GM18517 (cell line): ENCODE measurements around the gene ACP4.
"Not testable (repeated sequence)": the region's sequence is repeated elsewhere in the genome, so short reads cannot be mapped to it uniquely, and the experiment has no call there.

Experiments used
- ATAC-seq: cut with Tn5 transposase; IDR thresholded peaks from one replicate; pipeline ENCODE4 v1.9.1; 2021; ENCODE audit warnings: mild to moderate bottlenecking, moderate library complexity; ENCODE audit not compliant: unreplicated experiment

ACP4 gene, protein sequence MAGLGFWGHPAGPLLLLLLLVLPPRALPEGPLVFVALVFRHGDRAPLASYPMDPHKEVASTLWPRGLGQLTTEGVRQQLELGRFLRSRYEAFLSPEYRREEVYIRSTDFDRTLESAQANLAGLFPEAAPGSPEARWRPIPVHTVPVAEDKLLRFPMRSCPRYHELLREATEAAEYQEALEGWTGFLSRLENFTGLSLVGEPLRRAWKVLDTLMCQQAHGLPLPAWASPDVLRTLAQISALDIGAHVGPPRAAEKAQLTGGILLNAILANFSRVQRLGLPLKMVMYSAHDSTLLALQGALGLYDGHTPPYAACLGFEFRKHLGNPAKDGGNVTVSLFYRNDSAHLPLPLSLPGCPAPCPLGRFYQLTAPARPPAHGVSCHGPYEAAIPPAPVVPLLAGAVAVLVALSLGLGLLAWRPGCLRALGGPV

DNA sequence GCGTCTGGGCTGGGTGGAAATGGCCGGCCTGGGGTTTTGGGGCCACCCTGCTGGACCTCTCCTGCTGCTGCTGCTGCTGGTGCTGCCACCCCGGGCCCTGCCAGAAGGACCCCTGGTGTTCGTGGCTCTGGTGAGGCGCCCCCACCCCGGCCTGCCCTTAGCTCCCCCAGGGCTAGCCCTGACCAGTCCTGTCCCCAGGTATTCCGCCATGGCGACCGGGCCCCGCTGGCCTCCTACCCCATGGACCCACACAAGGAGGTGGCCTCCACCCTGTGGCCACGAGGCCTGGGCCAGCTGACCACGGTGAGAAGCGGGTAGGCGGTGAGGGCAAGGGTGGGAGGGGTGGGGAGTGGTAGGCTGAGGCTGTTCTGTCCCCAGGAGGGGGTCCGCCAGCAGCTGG is at the start of gene ACP4:
Gene ACP4, plus strand, starts transcription at position 20 of the 400 bp plus-strand sequence. Its CDS starts 0 bp downstream, at position 20.
- ATAC-seq = no peak

DNA sequence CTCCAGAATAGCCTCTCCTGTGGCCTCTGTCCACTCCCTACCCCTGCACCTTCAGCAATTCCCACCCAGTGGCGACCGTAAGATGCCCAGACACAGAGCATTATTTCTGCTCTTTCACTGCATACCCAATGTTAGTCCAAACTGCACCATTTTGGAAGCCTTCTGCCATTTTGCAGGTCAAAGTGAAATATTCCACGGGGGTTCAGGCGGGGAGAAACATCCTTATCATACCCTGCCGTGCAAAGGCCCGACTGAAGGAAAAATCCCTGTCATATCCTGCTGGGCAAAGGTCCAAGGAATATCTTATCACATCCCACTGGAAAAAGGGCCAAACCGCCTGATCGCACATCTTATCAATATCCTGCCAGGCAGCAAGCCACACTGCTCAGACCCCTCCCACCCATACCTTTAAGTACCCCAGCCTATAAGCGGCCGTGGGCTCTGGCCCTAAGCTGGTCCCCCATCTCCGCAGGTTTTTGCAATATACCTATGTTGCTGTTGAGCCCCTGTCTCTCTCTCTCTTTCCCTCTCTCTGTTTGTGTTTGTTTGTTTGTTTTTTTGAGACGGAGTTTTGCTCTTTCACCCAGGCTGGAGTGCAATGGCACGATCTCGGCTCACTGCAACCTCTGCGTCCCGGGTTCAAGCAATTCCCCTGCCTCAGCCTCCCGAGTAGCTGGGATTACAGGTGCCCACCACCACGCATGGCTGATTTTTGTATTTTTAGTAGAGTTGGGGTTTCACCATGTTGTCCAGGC is 48.9 kb upstream of the ACP4 start:
- no peak for ATAC-seq

DNA sequence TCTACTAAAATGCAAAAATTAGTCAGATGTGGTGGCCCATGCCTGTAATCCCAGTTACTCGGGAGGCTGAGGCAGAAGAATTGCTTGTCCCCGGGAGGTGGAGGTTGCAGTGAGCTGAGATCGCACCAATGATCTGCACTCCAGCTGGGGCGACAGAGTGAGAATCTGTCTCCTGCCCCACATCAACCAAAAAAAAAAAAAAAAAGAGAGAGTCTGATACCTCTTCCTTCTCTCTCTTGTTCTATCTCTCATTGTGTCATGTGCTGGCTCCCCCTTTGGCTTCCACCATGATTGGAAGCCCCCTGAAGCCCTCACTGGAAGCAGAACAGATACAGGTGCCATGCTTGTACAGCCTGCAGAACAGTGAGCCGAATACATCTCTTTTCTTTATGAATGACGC is 46.7 kb upstream of the ACP4 start:
- ATAC-seq = no peak

DNA sequence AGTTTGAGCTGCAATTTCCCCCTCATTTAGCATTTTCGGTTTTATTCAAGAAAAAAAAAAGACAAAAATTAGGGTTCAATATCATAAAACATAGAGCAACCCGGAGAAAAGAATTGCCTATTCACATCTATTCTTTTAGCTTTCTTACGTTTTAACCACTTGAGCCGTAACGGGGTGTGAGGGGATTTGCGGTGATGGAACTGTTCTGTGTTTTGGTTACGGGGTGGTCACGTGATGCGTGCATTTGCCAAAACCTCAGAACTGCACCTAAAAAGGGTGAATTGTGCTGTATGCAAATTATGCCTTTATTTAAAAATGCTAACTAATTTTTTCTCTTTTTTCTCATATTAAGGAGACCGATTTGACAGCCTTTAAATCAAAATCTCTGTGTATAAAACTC is 45.0 kb upstream of the ACP4 start:
- ATAC-seq = no peak

DNA sequence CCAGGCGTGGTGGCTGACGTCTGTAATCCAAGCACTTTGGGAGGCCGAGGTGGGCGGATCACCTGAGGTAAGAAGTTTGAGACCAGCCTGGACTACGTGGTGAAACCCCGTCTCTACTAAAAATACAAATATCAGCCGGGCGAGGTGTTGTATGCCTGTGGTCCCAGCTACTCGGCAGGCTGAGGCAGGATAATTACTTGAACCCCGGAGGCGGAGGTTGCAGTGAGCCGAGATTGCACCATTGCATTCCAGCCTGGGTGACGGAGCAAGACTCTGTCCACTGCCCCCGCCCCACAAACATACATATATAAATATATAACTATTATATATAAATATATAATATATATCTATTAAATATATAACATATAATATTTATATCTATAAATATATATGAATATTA is 43.1 kb upstream of the ACP4 start:
- not testable (repeated sequence) for ATAC-seq

DNA sequence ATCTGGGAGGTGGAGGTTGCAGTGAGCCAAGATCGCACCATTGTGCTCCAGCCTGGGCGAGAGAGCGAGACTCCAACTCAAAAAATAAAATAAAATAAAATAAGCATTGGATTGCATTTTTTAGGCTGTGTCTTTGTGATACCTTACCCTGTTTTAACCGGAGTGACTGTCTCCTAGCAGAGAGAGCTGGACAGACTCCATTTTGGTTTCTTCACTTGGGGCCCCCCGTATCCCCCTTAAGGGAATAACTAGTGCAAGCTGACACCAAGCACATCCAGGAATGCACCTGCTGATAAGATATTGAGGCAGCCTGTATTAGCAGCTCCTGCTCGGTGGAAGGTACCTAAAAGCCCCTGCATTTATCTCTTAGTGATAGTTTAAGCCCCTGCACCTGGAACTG is 40.7 kb upstream of the ACP4 start:
- ATAC-seq = no peak

DNA sequence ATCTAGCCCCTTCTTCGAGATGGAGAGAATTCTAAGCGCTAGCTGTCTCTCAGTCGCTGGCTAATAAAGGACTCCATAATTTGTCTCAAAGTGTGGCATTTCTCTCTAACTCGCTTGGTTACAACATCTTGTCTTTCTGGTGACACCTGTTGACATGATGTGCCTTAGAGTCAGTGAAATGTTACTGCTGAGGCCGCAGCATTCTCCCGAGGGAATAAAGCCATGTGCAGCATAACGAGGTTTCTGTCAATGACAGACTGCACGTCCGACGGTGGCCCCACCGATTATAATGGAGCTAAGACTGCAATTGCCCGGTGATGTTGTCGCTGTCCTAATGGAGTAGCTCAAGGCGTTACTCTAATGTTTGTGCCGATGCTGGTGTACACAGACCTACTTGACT is 40.2 kb upstream of the ACP4 start:
- ATAC-seq = no peak

DNA sequence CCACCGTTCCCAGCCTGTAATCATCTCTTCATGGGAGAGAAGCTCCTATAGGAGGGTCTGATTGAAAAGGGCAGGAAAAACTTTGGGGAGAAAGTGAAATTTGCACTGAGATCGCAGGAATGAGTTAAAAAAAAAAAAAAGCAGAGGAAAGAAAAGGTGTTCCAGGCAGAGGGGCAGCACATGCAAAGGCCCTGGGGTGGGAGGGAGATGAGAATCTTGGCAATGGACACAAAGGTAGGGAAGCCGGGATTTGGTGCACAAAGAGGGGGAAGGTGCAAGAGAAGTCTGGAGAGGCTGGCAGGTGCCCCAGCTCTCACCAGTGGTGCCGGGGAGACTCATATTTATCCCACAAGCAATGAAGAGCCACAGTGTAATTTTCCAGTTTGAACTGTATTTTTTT is 36.3 kb upstream of the ACP4 start:
- no peak for ATAC-seq

DNA sequence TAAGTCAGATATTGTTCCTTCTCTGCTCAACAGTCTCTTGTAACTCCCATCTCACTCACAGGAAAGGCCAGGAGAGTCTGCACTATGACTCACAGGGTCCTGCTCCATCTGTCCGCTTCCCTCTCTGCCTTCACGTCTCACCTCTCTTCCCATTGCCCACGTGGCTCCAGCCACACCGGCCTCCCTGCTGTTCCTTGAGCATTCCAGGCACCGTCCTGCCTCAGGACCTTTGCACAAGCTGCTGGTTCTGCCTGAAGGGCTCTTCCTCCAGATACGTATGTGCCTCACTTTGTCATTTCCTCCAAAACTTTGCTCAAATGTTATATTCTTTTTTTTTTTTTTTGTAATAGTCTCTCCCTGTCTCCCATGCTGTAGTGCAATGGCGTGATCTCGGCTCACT is 34.0 kb upstream of the ACP4 start:
- ATAC-seq = not testable (repeated sequence)

DNA sequence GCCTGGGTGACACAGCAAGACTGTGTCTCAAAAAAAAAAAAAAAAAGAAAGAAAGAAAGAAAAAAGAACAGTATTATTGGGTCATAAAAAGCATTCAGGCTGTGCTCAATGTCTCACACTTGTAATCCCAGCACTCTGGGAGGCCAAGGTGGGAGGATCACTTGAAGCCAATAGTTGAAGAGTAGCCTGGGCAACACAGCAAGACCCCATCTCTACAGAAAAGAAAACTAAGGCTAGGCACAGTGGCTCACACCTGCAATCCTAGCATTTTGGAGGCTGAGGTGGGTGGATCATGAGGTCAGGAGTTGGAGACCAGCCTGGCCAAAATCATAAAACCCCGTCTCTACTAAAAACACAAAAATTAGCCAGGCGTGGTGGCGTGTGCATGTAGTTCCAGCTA is 32.6 kb upstream of the ACP4 start:
- ATAC-seq = not testable (repeated sequence)

DNA sequence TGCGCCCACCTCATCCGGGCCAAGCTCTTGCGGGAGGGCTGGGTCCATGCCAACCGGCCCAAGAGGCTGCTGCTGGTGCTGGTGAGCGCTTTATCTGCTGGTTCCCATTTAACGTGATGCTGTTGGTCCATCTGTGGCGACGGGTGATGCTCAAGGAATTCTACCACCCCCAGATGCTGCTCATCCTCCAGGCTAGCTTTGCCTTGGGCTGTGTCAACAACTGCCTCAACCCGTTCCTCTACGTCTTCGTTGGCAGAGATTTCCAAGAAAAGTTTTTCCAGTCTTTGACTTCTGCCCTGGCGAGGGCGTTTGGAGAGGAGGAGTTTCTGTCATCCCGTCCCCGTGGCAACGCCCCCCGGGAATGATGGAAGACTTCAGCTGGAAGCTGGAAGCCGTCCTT is 31.1 kb upstream of the ACP4 start:
- not testable (repeated sequence) for ATAC-seq

DNA sequence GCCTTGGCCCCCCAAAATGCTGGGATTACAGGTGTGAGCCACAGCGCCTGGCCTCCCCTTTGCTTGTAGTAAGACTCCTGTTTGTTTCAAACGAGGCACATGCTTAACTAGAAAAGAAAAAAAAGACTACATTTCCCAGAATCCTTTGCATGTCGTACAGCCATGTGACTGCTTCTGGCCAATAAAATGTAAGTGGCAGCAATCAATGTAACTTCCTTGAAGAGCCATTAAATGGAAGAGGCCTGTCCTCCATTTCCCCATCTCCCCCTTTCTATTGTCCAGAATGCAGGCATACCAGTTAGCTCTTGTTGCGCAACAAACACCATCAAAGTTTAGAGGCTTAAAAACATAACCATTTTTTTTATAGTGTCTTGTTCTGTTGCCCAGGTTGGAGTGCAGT is 30.3 kb upstream of the ACP4 start:
- ATAC-seq = no peak

DNA sequence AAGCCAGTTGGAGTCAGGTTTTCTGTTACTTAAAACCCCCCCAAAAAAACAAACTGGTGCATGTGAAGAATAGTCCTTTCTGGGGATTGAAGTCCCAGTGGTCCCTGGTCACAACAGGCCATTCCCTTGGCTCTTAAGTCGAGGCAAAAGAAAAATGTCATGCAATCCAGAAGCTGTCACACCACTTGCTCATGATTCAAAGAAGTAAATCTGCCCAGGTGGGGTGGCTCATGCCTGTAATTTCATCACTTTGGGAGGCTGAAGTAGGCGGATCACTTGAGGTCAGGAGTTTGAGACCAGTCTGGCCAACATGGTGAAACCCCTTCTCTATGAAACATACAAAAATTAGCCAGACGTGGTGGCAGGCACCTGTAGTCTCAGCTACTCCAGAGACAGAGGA is 28.7 kb upstream of the ACP4 start:
- not testable (repeated sequence) for ATAC-seq

DNA sequence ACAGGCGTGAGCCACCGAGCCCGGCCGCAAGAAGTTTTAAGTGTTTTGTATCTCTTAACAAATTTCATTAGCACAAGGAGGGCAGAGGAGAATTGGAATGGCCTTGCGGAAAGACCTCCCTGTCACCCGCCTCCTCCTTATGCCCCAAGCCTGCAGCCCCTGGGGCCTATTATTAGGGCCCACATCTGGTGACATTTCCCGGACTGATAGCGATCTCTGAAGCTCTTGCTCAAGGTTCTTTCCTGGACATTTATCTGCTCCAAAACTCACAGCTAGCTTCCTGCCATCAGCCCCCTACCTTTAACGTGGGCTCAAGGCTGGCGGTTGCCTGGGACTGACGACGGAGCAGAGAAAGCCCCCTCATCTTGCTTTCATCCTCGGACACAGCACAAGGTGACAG is 26.7 kb upstream of the ACP4 start:
- not testable (repeated sequence) for ATAC-seq

DNA sequence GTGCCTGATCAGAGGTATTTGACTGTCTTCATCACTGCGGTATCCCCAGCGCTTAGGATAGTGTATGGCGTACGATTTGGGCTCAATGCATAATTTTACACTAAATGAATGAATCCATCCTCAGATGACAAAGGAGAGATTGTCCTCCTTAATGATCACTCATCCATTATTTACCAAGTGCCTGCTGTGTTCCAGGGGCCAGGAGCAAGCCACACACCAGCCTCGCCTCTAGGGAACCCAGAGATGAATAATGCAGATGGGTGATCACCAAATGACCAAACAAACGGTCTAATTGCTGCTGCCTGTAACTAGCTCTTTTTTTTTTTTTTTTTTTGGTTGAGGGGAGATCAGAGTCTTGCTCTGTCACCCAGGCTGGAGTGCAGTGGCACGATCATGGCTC is 25.8 kb upstream of the ACP4 start:
- ATAC-seq = no peak

DNA sequence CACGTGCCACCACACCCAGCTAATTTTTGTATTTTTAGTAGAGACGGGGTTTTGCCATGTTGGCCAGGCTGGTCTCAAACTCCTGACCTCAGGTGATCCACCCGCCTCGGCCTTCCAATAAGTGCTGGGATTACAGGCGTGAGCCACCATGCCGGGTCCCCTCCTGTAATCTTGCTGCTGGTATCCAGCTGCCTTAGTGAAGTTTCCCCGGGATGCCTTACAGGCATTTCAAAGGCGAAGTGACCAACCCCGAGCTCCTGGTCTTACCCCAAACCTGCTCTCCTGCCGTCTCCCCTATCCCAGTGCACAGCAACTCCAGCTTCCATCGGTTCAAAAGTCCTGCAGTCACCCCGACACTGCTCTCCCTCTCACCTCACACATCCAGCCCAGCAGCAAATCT is 23.5 kb upstream of the ACP4 start:
- not testable (repeated sequence) for ATAC-seq

DNA sequence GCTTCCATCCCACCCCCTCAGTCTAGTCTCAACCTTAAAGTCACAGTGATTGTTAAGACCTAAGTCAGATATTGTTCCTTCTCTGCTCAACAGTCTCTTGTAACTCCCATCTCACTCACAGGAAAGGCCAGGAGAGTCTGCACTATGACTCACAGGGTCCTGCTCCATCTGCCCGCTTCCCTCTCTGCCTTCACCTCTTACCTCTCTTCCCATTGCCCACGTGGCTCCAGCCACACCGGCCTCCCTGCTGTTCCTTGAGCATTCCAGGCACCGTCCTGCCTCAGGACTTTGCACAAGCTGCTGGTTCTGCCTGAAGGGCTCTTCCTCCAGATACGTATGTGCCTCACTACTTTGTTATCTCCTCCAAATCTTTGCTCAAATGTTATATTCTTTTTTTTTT is 23.0 kb upstream of the ACP4 start:
- not testable (repeated sequence) for ATAC-seq

DNA sequence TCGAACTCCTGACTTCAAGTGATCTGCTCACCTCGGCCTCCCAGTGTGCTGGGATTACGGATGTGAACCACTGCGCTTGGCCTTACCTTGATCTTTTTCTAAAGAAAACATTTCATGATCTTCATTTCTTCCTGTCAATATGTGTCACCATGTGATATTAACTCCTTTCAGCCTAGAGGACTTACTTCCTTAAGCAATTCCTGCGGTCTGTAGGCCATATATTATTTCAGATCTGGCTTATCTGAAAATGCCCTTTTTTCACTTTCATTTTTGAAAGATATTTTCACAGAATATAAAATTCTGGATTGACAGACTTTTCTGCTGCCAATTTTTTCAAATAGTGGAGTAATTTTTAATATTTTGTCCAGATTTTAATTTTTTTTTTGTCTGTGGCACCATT is 21.9 kb upstream of the ACP4 start:
- no peak for ATAC-seq

DNA sequence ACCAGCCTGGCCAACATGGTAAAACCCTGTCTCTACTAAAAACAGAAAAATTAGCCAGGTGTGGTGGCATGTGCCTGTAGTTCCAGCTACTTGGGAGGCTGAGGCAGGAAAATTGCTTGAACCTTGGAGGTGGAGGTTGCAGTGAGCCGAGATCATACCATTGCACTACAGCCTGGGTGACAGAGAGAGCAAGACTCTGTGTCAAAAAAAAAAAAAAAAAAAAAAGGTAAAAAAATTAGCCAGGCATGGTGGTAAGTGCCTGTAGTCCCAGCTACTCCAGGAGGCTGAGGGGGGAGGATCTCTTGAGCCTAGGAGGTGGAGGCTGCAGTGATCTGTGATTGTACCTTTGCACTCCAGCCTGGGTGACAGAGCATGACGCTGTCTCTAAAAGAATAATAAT is 20.1 kb upstream of the ACP4 start, which contains the start of gene GPR32:
Gene GPR32, plus strand, starts transcription at position 301 of the 400 bp plus-strand sequence. CDS start 137 bp downstream, outside the sequence.
- ATAC-seq = not testable (repeated sequence)

DNA sequence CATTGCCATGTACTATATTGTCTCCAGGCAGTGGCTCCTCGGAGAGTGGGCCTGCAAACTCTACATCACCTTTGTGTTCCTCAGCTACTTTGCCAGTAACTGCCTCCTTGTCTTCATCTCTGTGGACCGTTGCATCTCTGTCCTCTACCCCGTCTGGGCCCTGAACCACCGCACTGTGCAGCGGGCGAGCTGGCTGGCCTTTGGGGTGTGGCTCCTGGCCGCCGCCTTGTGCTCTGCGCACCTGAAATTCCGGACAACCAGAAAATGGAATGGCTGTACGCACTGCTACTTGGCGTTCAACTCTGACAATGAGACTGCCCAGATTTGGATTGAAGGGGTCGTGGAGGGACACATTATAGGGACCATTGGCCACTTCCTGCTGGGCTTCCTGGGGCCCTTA is 19.3 kb upstream of the ACP4 start:
- ATAC-seq = no peak

DNA sequence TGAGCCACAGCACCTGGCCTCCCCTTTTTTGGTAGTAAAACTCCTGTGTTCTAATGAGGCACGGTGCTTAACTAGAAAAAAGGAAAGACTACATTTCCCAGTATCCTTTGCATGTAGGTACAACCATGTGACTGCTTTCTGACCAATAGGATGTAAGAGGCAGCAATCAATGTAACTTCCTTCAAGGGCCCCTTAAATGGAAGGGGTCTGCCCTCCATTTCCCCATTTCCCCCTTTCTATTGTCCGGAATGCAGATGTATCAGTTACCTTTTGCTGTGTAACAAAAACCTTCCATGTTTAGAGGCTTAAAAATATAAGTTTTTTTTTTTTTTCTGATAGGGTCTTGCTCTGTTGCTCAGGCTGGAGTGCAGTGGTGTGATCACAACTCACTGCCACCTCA is 17.7 kb upstream of the ACP4 start:
- no peak for ATAC-seq

DNA sequence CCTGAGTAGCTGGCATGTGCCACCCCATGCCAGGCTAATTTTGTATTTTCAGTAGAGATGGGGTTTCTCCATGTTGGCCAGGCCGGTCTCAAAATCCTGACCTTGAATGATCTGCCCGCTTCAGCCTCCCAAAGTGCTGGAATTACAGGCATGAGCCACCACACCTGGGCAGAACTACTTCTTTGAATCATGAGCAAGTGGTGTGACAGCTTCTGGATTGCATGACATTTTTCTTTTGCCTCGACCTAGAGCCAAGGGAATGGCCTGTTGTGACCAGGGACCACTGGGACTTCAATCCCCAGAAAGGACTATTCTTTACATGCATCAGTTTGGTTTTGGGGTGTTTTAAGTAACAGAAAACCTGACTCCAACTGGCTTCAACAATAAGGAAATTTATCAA is 17.3 kb upstream of the ACP4 start:
- not testable (repeated sequence) for ATAC-seq
